GM12864 (cell line): ENCODE measurements around the gene CUL5.

Source experiments
- DNase-seq: peaks from one replicate; pipeline ENCODE4 v3.0.0-alpha.2; 2011; ENCODE audit warnings: low read depth
- H3K4me3 ChIP-seq: 2 replicates; pipeline ENCODE4 v1.5.1; 2011; ENCODE audit warnings: mild to moderate bottlenecking, low read depth, low read length, control low read depth
- CTCF ChIP-seq: IDR thresholded peaks from 2 replicates; pipeline ENCODE4 v1.5.1; 2011; ENCODE audit warnings: low read depth, mild to moderate bottlenecking, moderate library complexity, low read length, control low read depth, inconsistent platforms; ENCODE audit errors: missing control alignments

CUL5 gene

GRCh38 chr11:108035690-108036089 is 27.0 kb downstream of the CUL5 start:
- TF ChIP-seq CTCF: no peak
- no peak for DNase-seq
- H3K4me3 ChIP-seq: no peak overlapping the region

- no peak for DNase-seq
- no peak for TF ChIP-seq CTCF
- no peak overlapping the region for H3K4me3 ChIP-seq
These were observed 28.5 kb downstream of the CUL5 start for GRCh38 chr11:108037211-108037610.

GRCh38 chr11:108037636-108038035 is 28.9 kb downstream of the CUL5 start:
- TF ChIP-seq CTCF: no peak
- DNase-seq: no peak

GRCh38 chr11:108048269-108048668 is 39.6 kb downstream of the CUL5 start:
- no peak for TF ChIP-seq CTCF
- H3K4me3 ChIP-seq: no peak overlapping the region
- no peak for DNase-seq

More at GRCh38 chr11:108037636-108038035, 28.9 kb downstream of the CUL5 start:
- H3K4me3 ChIP-seq: no peak overlapping the region

GRCh38 chr11:108062336-108062735 is 53.6 kb downstream of the CUL5 start:
- no peak overlapping the region for H3K4me3 ChIP-seq
- no peak for TF ChIP-seq CTCF

GRCh38 chr11:108063410-108063809 is 54.7 kb downstream of the CUL5 start:
- no peak for DNase-seq
- no peak overlapping the region for H3K4me3 ChIP-seq
- TF ChIP-seq CTCF: no peak

More at GRCh38 chr11:108062336-108062735, 53.6 kb downstream of the CUL5 start:
- no peak for DNase-seq

GRCh38 chr11:108069947-108070346 is 61.2 kb downstream of the CUL5 start:
- no peak for TF ChIP-seq CTCF
- H3K4me3 ChIP-seq: no peak overlapping the region
- no peak for DNase-seq
